Panc1 (cell line): ENCODE data around the gene ZCCHC7.

ENCODE experiments used
- CTCF ChIP-seq: fragments of 450-650 bp; IDR thresholded peaks from 2 replicates; pipeline ENCODE4 v1.5.1; 2017; ENCODE audit warnings: mild to moderate bottlenecking
- POLR2AphosphoS5 ChIP-seq: IDR thresholded peaks from 2 replicates; pipeline ENCODE4 v1.6.1; 2012; ENCODE audit warnings: mild to moderate bottlenecking, low read depth, low read length, moderate library complexity
- SIN3A ChIP-seq: IDR thresholded peaks from 2 replicates; pipeline ENCODE4 v1.6.1; 2012; ENCODE audit warnings: low read depth, mild to moderate bottlenecking, low read length, moderate library complexity, borderline replicate concordance; ENCODE audit not compliant: insufficient read depth

DNA sequence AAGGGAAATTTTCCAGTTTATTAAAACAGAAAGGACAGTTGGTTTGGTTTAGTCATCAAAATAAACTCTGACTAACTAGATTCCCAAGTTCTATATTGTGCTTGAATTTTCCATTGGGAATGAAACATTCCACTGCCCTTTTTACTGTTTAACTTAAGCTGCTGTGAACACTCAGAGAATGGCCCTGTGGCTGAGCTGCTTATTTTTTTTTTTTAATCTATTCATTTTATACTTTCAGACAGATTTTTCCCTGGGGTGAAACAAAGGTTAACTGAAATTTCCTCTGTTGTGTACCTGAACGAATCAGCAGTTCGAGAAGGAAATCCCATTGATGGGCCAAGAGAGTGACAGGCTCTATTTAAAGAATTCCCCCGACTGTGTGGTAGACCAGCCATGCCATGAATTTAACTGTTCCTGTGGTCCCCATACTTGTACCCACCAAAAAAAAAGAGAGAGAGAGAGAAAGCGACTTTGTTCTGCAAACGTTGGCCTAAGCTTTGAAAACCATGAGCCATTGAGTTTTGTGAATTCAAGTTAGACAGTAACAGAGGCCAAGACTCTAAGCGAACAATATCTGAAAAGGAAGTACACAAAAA lies 163.5 kb downstream of the ZCCHC7 start:
- no peak for TF ChIP-seq CTCF
- no peak for TF ChIP-seq SIN3A
- TF ChIP-seq POLR2AphosphoS5 = no peak
